Measurements from ENCODE around the gene AP1M1.

DNA sequence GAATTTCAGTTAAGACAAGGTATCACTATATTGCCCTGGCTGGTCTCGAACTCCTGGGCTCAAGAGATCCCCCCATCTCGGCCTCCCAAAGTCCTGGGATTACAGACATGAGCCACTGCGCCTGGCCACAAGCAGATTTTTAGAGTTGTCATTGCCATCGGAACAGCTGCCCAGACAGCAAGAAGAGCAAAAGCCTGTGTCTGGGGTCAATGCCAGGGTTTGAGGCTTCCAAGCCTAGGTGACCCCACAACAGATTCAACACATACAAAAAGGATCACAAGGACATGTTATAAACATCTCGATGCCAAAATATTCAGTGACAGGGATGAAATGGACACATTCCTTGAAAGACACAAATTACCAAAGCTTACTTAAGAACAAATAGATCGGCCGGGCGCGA lies 86.8 kb downstream of the AP1M1 start:
- no peak for TF ChIP-seq ZC3H10 (CRISPR knock-in tag; IDR thresholded peaks at IDR 0.05)
- TF ChIP-seq, protein P1, sequence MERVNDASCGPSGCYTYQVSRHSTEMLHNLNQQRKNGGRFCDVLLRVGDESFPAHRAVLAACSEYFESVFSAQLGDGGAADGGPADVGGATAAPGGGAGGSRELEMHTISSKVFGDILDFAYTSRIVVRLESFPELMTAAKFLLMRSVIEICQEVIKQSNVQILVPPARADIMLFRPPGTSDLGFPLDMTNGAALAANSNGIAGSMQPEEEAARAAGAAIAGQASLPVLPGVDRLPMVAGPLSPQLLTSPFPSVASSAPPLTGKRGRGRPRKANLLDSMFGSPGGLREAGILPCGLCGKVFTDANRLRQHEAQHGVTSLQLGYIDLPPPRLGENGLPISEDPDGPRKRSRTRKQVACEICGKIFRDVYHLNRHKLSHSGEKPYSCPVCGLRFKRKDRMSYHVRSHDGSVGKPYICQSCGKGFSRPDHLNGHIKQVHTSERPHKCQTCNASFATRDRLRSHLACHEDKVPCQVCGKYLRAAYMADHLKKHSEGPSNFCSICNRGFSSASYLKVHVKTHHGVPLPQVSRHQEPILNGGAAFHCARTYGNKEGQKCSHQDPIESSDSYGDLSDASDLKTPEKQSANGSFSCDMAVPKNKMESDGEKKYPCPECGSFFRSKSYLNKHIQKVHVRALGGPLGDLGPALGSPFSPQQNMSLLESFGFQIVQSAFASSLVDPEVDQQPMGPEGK (CRISPR knock-in tag; IDR thresholded peaks at IDR 0.05; ENCODE audit: borderline replicate concordance): no peak
